RWPE1 (cell line): ENCODE results near the gene ANKFY1.

Experiments
- CTCF ChIA-PET: fragments of 350-600 bp; sonication (Branson Sonifier 250); formaldehyde crosslinking; extraction: SDS; loops from one replicate; lab custom pipeline; 2021; lab: Yijun Ruan, JAX
- POLR2A ChIA-PET: fragments of 400-600 bp; formaldehyde crosslinking; extraction: SDS; loops from one replicate; lab custom pipeline; 2020; ENCODE audit warnings: antibody characterized with exemption; ENCODE audit not compliant: low non-redundant PET; lab: Yijun Ruan, JAX
- DNase-seq: peaks from one replicate; pipeline ENCODE4 v3.0.0; 2012; ENCODE audit warnings: low spot score
- H3K27ac ChIP-seq: fragments of 450-650 bp; 2 replicates; pipeline ENCODE4 v1.5.1; 2017
- CTCF ChIP-seq: fragments of 450-650 bp; conservative IDR thresholded peaks from 2 replicates; pipeline ENCODE4 v1.5.1; 2017; ENCODE audit warnings: low read depth, mild to moderate bottlenecking

Gene ANKFY1

GRCh38 chr17:4229627-4230541 is 33.9 kb downstream of the ANKFY1 start:
- TF ChIP-seq CTCF, result no peak
- H3K27ac ChIP-seq, result peak overlapping the region; percentile 79
- ChIA-PET POLR2A (interaction anchor here (0.8 kb wide), 1 partner anchor 14 kb away, joined by 3 read pairs; no protein-coding TSS in a partner anchor), CTCF (interaction anchor here (0.6 to 1.1 kb wide), 2 partner anchors 15 to 33 kb away, joined by 4 to 5 read pairs; no protein-coding TSS in a partner anchor)
- DNase-seq, result peak; percentile 81

DNA sequence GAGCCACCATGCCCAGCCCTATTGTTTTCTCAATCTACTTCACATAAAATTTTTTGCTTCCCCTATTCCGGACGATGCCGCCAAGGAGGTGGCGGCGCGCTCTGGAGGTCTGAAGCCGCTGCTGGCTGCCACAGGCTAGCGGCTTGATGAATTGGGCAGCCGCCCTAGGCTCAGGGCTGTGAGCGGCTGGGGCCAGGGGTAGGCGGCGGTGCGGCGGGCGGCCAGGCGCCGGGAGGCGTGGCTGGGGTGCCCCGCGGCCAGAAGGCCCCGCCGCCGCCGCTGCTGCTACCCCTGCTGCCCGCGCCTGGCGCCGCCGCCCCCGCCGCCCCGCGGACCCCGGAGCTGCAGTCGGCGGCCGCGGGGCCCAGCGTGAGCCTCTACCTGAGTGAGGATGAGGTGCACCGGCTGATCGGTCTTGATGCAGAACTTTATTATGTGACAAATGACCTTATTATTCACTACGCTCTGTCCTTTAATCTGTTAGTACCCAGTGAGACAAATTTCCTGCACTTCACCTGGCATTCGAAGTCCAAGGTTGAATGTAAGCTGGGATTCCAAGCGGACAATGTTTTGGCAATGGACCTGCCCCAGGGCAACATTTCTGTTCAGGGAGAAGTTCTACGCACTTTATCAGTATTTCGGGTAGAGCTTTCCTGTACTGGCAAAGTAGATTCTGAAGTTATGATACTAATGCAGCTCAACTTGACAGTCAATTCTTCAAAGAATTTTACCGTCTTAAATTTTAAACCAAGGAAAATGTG is 41.7 kb downstream of the ANKFY1 start:
- DNase-seq, result no peak
- H3K27ac ChIP-seq, result no peak overlapping the region
- no peak for TF ChIP-seq CTCF
- ChIA-PET POLR2A (no interaction called here), CTCF (interaction anchor here (0.7 kb wide), 1 partner anchor 26 kb away, joined by 3 read pairs; no protein-coding TSS in a partner anchor)

DNA sequence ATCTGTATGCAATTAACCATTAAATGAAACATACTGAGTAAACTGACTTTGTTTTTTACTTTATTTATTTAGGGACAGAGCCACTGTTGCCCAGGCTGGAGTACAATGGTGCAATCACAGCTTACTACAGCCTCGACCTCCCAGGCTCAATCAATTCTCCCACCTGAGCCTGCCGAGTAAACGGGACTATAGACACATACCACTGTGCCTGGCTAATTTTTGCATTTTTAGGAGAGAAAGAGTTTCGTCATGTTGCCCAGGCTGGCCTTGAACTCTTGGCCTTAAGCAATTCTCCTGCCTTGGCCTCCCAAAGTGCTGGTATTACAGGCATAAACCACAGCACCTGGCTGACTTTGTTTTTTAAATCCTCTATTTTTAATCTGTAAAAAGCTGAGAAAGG is 42.6 kb downstream of the ANKFY1 start:
- ChIA-PET CTCF (interaction anchor here (0.7 kb wide), 1 partner anchor 26 kb away, joined by 3 read pairs; no protein-coding TSS in a partner anchor), POLR2A (no interaction called here)
- H3K27ac ChIP-seq, result no peak overlapping the region
- TF ChIP-seq CTCF, result no peak
- DNase-seq, result no peak

GRCh38 chr17:4220655-4221054 is 43.1 kb downstream of the ANKFY1 start:
- no peak overlapping the region for H3K27ac ChIP-seq
- ChIA-PET POLR2A (no interaction called here), CTCF (no interaction called here)
- no peak for TF ChIP-seq CTCF
- no peak for DNase-seq

DNA sequence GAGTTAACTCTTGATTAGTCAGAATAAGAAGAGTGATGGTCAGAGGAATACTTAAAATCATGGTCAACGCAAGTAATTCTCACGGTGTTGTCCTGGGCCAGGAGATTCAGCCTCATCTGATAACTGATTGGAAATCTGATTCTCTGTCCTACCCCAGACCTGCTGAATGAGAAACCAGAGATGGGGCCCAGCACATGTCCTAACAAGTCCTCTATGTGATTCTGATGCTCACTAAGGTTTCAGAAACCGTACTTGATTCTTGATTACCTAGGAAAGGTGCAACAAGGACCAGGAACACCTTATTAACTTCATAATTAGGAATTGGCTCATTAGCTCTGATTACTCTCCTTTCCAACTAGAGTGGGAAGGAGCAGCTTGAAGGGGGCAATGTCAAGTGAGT is 44.5 kb downstream of the ANKFY1 start:
- ChIA-PET CTCF (interaction anchor here (1.1 kb wide), 1 partner anchor 30 kb away, joined by 3 read pairs; no protein-coding TSS in a partner anchor), POLR2A (no interaction called here)
- no peak overlapping the region for H3K27ac ChIP-seq
- no peak for DNase-seq
- TF ChIP-seq CTCF, result no peak

GRCh38 chr17:4215882-4216570 is 47.8 kb downstream of the ANKFY1 start:
- no peak for DNase-seq
- ChIA-PET CTCF (interaction anchor here (0.5 to 2.7 kb wide), 10 partner anchors 8 to 572 kb away, joined by 3 to 12 read pairs (median 4); no protein-coding TSS in a partner anchor), POLR2A (interaction anchor here (0.9 kb wide), 1 partner anchor 14 kb away, joined by 3 read pairs; no protein-coding TSS in a partner anchor)
- H3K27ac ChIP-seq, result no peak overlapping the region
- no peak for TF ChIP-seq CTCF
